CD14-positive monocyte (primary cell): ENCODE data around the gene PLA2G4A. TPM values are rescaled to one million over a fixed set of nuclear protein-coding genes. Genes with fewer than 3 reads are reported as not detected.

Source experiments
- DNase-seq, 3 donors: peaks; one replicate each; pipeline ENCODE4 v3.0.0-alpha.2; 2011 to 2022
- H2AFZ ChIP-seq: 2 replicates; pipeline ENCODE4 v1.6.0; 2012; ENCODE audit warnings: mild to moderate bottlenecking, low read depth, low read length, inconsistent platforms; ENCODE audit not compliant: insufficient read depth, poor library complexity, severe bottlenecking
- H3K27ac ChIP-seq, 2 donors: 1 replicate in 1 of 2; 2 replicates in 1 of 2; pipeline ENCODE4 v1.5.1; 2012 to 2013; ENCODE audit warnings: low read length in 2 of 2, control low read depth in 1 of 2, inconsistent platforms in 1 of 2, low read depth in 1 of 2, mild to moderate bottlenecking in 1 of 2
- H3K27me3 ChIP-seq, 2 donors: one replicate each; pipeline versions ENCODE4 v1.6.0 to v1.6.1; 2011 to 2013; ENCODE audit warnings: low read length in 2 of 2; ENCODE audit not compliant: control insufficient read depth in 2 of 2, insufficient read depth in 2 of 2
- H3K36me3 ChIP-seq, 2 donors: replicated peaks in 1 of 2; 1 replicate in 1 of 2; 2 replicates in 1 of 2; pipeline versions ENCODE4 v1.5.1 to v1.6.1; 2012 to 2013; ENCODE audit warnings: low read length in 2 of 2, control low read depth in 1 of 2, inconsistent platforms in 1 of 2, mild to moderate bottlenecking in 1 of 2; ENCODE audit not compliant: insufficient read depth in 2 of 2, control insufficient read depth in 1 of 2
- H3K4me1 ChIP-seq, 2 donors: 1 replicate in 1 of 2; 2 replicates in 1 of 2; pipeline versions ENCODE4 v1.5.1 to v1.6.1; 2012 to 2013; ENCODE audit warnings: low read length in 2 of 2, control low read depth in 1 of 2, inconsistent platforms in 1 of 2, mild to moderate bottlenecking in 1 of 2, moderate library complexity in 1 of 2; ENCODE audit not compliant: insufficient read depth in 2 of 2, control insufficient read depth in 1 of 2
- H3K4me2 ChIP-seq: replicated peaks from 2 replicates; pipeline ENCODE3; 2012; ENCODE audit warnings: low read length, moderate library complexity, mild to moderate bottlenecking; ENCODE audit not compliant: poor library complexity, severe bottlenecking; ENCODE audit errors: extremely low read depth
- H3K4me3 ChIP-seq, 3 experiments: fragments of 200-600 bp in 1 of 3; sonication (generic) in 1 of 3; replicated peaks in 1 of 3; 1 replicate in 2 of 3; 2 replicates in 1 of 3; pipeline ENCODE4 v1.5.1; 2011 to 2013; ENCODE audit warnings: low read length in 3 of 3, mild to moderate bottlenecking in 3 of 3, control low read depth in 2 of 3, low read depth in 2 of 3, inconsistent platforms in 1 of 3, moderate library complexity in 1 of 3
- H3K79me2 ChIP-seq: 2 replicates; pipeline ENCODE4 v1.6.0; 2012; ENCODE audit warnings: mild to moderate bottlenecking, control low read depth, inconsistent platforms, low read length, moderate library complexity; ENCODE audit not compliant: insufficient read depth
- H3K9ac ChIP-seq: 2 replicates; pipeline ENCODE4 v1.6.0; 2017; ENCODE audit warnings: low read length, mild to moderate bottlenecking; ENCODE audit not compliant: insufficient read depth, poor library complexity, severe bottlenecking
- H3K9me3 ChIP-seq, 2 donors: replicated peaks in 1 of 2; 1 replicate in 1 of 2; 2 replicates in 1 of 2; pipeline versions ENCODE4 v1.5.1 to v1.6.1; 2012 to 2013; ENCODE audit warnings: low read length in 2 of 2, control low read depth in 1 of 2; ENCODE audit not compliant: control insufficient read depth in 1 of 2, insufficient read depth in 1 of 2
- H4K20me1 ChIP-seq: 2 replicates; pipeline ENCODE4 v1.6.0; 2012; ENCODE audit warnings: mild to moderate bottlenecking, low read length, control low read depth, moderate library complexity; ENCODE audit not compliant: insufficient read depth
- H3K27ac Mint-ChIP-seq, 7 donors: one replicate each; pipeline ENCODE4 v1.8.0; 2020; ENCODE audit warnings: mild to moderate bottlenecking in 7 of 7, mixed read lengths in 7 of 7, moderate library complexity in 6 of 7, inconsistent platforms in 2 of 7
- H3K27me3 Mint-ChIP-seq, 3 donors: one replicate each; pipeline ENCODE4 v1.8.0; 2021 to 2022; ENCODE audit warnings: low read depth in 3 of 3, mild to moderate bottlenecking in 3 of 3, mixed read lengths in 3 of 3, moderate library complexity in 3 of 3, inconsistent platforms in 1 of 3
- H3K36me3 Mint-ChIP-seq, 2 donors: one replicate each; pipeline ENCODE4 v1.8.0; 2020; ENCODE audit warnings: mixed read lengths in 2 of 2, inconsistent platforms in 1 of 2, mild to moderate bottlenecking in 1 of 2
- H3K4me1 Mint-ChIP-seq: one replicate; pipeline ENCODE4 v1.8.0; 2020; ENCODE audit warnings: mild to moderate bottlenecking, mixed read lengths
- H3K4me3 Mint-ChIP-seq, 2 donors: one replicate each; pipeline ENCODE4 v1.8.0; 2020; ENCODE audit warnings: mild to moderate bottlenecking in 2 of 2, mixed read lengths in 2 of 2, moderate library complexity in 1 of 2
- H3K9me3 Mint-ChIP-seq, 7 donors: one replicate each; pipeline ENCODE4 v1.8.0; 2020 to 2022; ENCODE audit warnings: mixed read lengths in 7 of 7, mild to moderate bottlenecking in 6 of 7, moderate library complexity in 6 of 7, inconsistent platforms in 2 of 7
- WGBS: methylation state at CpG from one replicate; pipeline ENCODE4 v1.1.5; 2013; ENCODE audit warnings: missing lambda C conversion rate; ENCODE audit not compliant: insufficient coverage; 5-methylcytosine and 5-hydroxymethylcytosine counted together
- intact Hi-C, 2 donors: fragments of 100-400 bp; cut with micrococcal nuclease; formaldehyde crosslinking; loops; one replicate each; pipeline versions ENCODE4 v1.15.0 to v1.15.1; 2023
- polyA plus RNA-seq, 3 donors: library from polyadenylated mRNA; depleted of rRNA in 1 of 3; unstranded in 2 of 3; stranded (reverse) in 1 of 3; fragments of 300-500 nt in 2 of 3; fragments of >200 nt in 1 of 3; fragmentation: Illumina TruSeq in 2 of 3; gene quantifications; 1 replicate in 2 of 3; 2 replicates in 1 of 3; pipeline ENCODE4 v1.2.3, GENCODE V29; 2012 to 2021
- TF ChIP-seq, protein P1 (sequence below): fragments of 200-600 bp; IDR thresholded peaks from one replicate; pipeline ENCODE4 v1.8.0; 2022; ENCODE audit warnings: antibody characterized with exemption, mild to moderate bottlenecking

The PLA2G4A gene
- polyA plus RNA-seq, 3 donors: 1.4 to 4.5 (median 4.1) TPM

DNA sequence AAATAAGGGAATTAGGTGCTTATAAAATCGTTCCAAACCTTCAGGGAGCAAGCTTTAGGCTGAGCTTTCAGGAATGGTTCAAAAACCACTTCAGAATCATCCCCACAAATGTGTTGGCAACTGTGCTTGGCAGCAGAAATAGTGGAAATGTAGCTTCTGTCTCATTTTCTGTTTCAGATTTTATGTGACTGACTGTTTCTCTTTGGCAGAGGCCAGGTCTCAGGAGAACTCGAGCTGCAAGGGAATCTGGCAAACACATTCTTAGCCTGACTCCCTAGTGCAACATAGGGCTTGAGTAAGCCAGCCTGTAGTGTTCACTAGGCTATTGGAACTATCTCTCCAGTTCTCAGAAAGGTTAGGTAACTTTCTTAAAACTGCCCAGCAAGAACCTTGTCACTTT is 128.6 kb downstream of the PLA2G4A start:
- H4K20me1 ChIP-seq: no peaks in the 10 kb centered on the region
- peaks cover 0 to 2% (median 0%) of the 10 kb centered on the region in 7 donors for H3K9me3 Mint-ChIP-seq
- H3K27ac ChIP-seq: peak overlapping the region in 1 of 2 donors; percentile 10
- intact Hi-C loops: no loop called here
- H3K27ac Mint-ChIP-seq: no peak overlapping the region
- no peak overlapping the region for H3K9ac ChIP-seq
- TF ChIP-seq, protein P1, sequence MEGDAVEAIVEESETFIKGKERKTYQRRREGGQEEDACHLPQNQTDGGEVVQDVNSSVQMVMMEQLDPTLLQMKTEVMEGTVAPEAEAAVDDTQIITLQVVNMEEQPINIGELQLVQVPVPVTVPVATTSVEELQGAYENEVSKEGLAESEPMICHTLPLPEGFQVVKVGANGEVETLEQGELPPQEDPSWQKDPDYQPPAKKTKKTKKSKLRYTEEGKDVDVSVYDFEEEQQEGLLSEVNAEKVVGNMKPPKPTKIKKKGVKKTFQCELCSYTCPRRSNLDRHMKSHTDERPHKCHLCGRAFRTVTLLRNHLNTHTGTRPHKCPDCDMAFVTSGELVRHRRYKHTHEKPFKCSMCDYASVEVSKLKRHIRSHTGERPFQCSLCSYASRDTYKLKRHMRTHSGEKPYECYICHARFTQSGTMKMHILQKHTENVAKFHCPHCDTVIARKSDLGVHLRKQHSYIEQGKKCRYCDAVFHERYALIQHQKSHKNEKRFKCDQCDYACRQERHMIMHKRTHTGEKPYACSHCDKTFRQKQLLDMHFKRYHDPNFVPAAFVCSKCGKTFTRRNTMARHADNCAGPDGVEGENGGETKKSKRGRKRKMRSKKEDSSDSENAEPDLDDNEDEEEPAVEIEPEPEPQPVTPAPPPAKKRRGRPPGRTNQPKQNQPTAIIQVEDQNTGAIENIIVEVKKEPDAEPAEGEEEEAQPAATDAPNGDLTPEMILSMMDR: no peak
- H3K4me1 ChIP-seq: peaks cover 8 to 9% of the 10 kb centered on the region in 2 donors
- no peak overlapping the region for H3K4me3 ChIP-seq
- WGBS: no CpG with 5 or more reads among the region's 2 CpGs
- H3K36me3 Mint-ChIP-seq: peaks cover 40 to 51% of the 10 kb centered on the region in 2 donors
- no peaks in the 10 kb centered on the region for H3K79me2 ChIP-seq
- peaks cover 33 to 56% of the 10 kb centered on the region in 2 donors for H3K36me3 ChIP-seq
- no peak overlapping the region for H3K4me2 ChIP-seq
- no peaks in the 10 kb centered on the region for H3K9me3 ChIP-seq
- H3K27me3 Mint-ChIP-seq: no peaks in the 10 kb centered on the region
- no peak for DNase-seq
- H3K4me1 Mint-ChIP-seq: peaks cover 11% of the 10 kb centered on the region
- H3K27me3 ChIP-seq: no peaks in the 10 kb centered on the region
- H3K4me3 Mint-ChIP-seq: no peak overlapping the region
- no peak overlapping the region for H2AFZ ChIP-seq

DNA sequence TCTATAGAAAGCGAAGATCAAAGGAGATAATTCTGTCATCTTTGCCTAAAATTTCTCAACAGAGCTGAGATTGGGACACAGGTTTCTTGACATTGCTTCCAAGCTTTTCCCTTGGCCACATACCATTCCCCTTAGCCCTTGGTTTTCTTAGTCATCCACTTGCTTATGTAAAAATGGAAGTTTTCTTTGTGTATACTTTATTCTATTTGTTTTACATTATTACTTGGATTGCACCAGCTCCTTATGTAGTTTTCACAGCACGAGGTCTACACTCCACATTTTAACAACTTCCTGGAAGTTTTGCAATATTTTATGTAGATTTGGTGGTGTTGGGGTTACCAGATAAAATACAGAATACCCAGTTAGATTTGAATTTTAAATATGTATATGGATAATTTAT is 129.8 kb downstream of the PLA2G4A start:
- H3K36me3 ChIP-seq: peaks cover 25 to 44% of the 10 kb centered on the region in 2 donors
- H3K27me3 Mint-ChIP-seq: no peaks in the 10 kb centered on the region
- H3K9me3 Mint-ChIP-seq: peaks cover 0 to 2% (median 0%) of the 10 kb centered on the region in 7 donors

More for the DNA sequence above, 129.8 kb downstream of the PLA2G4A start:
- Histone ChIP-seq H2AFZ (no peak overlapping the region), H3K27ac (peak overlapping the region in 1 of 2 donors; percentile 15), H3K9me3 (no peaks in the 10 kb centered on the region), H3K4me3 (no peak overlapping the region), H3K9ac (no peak overlapping the region), H3K79me2 (no peaks in the 10 kb centered on the region), H4K20me1 (no peaks in the 10 kb centered on the region), H3K4me2 (no peak overlapping the region), H3K27me3 (no peaks in the 10 kb centered on the region), H3K4me1 (peaks cover 8 to 9% of the 10 kb centered on the region in 2 donors)
- WGBS: no CpG with 5 or more reads among the region's 2 CpGs
- H3K27ac Mint-ChIP-seq: no peak overlapping the region
- TF ChIP-seq, protein P1: no peak
- intact Hi-C loops: no loop called here
- H3K4me3 Mint-ChIP-seq: no peak overlapping the region
- DNase-seq: peak in 1 of 3 donors; percentile 60
- peaks cover 11% of the 10 kb centered on the region for H3K4me1 Mint-ChIP-seq
- peaks cover 29 to 39% of the 10 kb centered on the region in 2 donors for H3K36me3 Mint-ChIP-seq
